ENCODE measurements around the gene KCNAB1.

Gene KCNAB1

DNA sequence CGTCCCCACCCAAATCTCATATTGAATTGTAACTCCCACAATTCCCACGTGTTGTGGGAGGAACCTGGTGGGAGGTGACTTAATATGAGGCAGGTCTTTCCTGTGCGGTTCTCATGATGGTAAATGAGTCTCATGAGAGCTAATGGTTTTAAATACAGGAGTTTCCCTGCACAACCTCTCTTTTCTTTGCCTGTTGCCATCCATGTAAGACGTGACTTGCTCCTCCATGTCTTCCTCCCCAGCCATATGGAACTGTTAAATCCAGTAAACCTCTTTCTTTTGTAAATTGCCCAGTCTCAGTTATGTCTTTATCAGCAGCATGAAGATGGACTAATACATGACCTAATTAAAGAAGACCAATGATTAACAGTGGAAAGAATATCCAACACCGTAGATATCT lies 377.9 kb downstream of the KCNAB1 start:
- no peak for DNase-seq

DNA sequence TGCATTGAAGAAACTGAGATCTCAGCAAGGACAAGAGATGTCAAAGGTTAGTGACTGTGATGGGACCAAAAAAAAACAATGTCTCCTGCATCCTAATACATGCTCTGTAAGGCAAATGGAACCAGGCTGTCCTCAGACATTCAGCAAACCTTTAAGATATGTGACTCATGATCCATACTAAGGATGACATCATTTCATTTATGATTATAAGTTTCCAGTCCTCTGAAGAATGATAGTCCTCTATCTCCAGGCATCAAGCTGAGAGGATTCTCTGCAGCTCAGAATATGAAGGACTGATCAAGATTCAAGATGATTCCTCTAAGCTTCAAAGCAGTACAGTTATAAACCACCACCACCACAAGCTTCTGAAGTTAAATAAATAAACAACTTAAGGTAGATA lies 386.9 kb downstream of the KCNAB1 start:
- no peak for DNase-seq

DNA sequence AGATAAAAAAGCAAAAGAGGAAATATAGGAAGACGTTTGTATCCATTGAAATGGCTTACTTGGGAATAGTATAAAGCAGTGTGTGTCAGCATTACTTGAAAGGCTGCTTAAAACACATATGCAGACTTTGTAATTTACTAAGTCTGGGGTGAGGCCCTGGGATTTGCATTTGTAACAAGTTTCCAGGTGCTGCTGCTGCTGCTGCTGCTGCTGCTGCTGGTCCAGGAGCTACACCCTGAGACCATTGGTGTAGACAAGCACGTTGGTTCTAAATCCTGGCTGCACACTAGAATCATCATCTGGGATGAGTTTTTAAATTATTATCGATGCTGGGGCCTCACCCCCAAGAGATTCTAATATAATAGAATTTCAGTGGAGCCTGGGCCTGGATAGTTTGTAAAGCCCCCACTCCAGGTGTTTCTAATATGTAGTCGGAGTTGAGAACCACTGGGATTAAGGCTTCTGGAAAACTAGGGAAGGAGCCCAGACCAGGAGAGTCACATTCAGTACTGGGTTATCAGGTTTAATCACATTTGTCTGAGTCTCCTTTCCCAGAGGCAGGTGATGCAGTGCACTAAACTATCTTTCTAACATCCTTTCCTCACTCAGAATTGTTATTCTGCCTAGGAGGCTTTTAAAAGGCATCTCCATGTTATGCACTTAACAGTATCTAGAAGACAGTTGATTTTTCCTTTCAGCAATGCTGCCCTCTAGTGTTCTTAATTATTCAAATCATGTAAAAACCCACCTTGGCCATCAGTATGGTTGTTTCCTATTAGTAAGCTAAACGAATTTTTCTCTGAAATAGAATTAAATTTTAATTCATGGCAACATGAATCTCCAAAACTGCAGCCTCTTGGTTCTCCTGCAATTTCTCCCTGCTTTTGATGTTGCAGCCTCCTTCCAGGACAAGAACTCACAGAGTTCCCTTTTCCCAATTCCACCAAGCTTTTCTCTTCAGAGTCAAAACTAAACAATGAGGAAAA lies 389.1 kb downstream of the KCNAB1 start:
- DNase-seq, result peak in 3 of 4 experiments; percentile 50 to 80 (median 69)

DNA sequence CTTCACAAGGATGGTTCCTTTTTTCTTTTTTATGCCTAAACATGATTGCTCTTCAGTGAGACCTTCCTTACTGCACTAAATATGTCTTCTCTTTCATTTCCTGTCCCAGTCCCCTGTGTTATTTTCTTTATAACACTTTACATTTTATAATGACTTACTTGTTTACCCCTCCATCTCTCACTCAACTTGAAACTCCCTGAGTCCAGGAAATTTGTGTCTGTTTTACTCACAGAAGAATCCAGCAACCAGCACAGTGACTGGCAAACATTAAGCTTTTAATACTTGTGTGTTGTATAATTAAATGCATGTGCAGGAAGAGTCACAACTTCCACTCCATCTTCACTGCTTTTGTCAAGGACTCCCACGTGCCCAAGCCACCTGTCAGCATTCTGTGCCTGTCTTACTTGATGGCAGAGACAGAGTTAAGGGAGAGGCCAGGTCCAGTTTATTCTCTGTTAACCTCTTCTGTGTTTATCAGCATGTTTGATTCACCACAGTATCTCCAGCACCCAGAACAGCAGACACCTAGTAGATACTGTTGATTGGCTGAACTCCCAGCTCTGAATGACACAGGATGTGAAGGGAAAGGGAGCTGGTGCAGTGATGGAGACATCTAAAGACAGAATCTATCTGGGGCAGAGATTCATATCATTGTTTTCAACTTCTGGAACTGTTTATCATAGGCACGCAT lies 391.8 kb downstream of the KCNAB1 start:
- DNase-seq, result no peak

DNA sequence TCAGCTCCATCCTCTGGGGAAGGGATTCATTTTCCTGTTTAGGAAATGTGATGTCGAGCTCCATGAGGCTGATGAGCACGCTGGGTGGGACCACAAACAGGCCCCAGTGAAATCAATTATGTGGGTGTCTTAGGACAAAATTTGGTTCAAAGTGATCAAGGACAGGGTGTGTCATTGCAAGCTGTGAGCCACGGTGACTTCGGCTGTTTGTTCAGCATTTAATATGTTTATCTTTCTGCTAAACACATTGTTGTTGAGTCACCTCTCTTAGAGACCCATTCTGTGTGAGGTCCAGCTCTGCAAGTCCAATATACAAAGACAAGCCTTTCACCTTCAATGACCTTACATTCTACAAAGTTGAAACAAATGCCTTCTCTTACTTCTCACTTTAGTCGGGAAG lies 393.2 kb downstream of the KCNAB1 start:
- DNase-seq, result no peak

DNA sequence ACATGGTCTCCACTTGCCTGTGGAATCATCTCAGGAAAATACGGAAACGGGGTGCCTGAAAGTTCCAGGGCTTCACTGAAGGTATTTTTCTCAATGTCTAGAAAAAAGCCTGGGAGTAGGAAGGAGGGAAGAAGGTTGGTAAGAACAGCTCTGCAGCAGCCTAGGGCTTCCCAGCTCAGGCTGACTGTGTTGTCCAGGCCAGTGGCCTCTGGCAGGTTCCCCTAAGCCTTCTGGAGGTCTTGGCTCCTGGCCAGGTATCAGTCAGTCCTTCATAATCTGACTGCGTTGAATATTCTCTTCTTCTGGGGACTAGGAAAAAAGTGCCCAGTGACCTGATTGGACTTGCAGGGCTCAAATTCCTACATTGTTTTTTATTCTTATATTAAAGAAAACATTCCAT lies 395.9 kb downstream of the KCNAB1 start:
- DNase-seq, result no peak

DNA sequence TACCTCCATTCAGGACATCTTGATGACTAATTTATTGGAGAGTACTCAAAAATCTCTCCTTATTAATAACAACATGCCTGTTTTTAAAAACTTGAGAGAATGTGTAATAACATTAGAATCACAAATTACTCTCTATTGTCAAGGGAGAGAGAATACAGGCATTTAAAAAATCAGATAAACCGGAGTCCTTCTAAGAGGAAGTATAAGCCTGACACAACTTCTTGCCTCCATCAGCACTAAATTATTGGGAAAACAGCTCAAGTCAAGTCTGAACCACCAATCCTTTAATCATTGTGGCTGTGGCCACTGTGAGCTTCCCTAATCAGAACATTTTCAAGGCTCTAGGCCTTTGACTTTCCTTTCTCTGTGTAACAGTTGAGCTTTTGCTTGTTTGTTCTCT lies 396.6 kb downstream of the KCNAB1 start:
- DNase-seq, result peak; percentile 58 to 80 (median 69)

DNA sequence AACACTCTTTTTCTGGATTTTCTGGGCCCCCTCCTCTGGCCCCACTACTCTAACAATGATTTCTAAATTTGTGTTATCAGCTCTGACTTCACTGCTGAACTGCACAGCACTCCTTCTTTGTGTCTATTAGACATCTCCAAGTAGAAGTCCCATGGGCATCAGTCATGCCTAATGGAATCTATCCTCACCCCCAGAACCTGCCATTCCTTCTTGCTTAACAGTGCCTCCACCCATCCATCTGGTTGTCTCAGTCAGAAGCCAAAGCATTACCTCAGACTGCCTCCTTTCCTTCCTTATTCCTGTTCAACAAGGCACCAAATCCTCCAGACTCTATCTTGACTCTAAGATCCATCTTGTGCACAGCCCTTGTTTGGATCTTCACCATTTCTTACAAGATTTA lies 398.3 kb downstream of the KCNAB1 start:
- DNase-seq, result peak in 1 of 4 experiments; percentile 31

DNA sequence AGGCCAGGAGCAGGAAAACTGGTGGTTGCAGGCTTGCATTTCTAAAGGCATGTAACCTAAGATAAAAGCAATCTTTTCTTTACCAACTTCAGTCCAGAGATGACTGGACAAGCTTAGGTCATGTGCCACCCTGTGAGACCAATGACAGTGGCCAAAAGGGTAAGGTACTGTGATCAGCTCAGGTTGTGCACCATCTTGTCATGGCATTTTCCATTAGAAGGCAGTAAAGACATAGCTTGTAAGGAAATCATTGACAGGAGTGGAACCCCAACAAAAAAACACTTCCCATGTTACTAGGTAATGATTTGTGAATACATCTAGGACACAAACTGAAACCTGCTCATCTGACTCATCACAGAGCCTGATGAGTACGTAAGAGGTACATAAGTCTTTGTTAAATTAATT lies 399.4 kb downstream of the KCNAB1 start:
- no peak for DNase-seq

DNA sequence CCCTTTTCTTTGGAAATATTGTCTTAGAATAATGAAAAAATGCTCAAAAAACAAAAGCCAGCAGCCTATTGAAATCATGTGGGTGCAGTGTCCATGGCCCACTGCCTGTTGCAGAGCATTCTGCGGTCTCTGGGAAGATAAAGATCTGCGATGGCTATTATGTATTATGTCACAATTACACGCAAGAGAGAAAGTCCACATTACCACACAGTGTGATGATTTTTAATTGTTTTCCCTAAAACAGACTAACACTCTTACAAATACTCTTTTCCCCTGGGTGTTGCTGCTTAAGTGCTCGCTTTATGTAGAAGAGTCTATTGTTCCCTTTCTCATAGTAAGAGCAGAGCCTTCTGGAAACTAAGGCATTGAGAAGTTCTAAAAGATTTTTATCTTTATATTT lies 402.3 kb downstream of the KCNAB1 start:
- DNase-seq, result no peak

DNA sequence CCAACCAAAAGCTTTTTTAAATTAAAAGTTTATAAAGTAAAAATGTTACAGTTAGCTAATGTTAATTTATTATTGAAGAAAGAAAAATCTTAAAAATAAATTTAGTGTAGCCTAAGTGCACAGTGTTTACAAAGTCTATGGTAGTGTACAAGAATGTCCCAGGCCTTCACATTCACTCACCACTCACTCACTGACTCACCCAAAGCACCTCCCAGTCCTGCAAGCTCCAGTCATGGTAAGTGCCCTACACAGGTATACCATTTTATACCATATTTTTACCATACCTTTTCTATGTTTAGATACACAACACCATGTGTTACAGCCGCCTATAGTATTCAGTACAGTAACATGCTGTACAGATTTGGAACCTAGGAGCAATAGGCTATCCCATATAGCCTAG lies 405.4 kb downstream of the KCNAB1 start:
- DNase-seq, result no peak

DNA sequence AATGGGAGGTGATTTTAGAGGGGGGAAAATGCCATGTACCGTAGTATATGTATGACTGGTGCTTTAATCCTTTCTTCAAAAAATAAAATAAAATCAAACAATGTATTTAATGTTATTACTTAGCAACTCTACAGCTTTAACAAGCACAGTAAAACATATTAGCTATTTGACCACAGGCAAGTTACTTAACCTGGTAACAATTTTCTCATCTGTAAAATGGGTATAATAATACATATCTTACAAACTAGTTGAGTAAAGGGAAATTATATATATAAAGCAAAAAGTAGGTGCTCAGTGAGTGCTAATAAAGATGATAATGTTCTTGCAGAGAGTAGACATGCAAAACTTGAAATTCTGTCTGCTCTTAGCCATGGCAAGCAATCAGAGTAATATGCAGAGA lies 406.7 kb downstream of the KCNAB1 start:
- DNase-seq, result no peak

DNA sequence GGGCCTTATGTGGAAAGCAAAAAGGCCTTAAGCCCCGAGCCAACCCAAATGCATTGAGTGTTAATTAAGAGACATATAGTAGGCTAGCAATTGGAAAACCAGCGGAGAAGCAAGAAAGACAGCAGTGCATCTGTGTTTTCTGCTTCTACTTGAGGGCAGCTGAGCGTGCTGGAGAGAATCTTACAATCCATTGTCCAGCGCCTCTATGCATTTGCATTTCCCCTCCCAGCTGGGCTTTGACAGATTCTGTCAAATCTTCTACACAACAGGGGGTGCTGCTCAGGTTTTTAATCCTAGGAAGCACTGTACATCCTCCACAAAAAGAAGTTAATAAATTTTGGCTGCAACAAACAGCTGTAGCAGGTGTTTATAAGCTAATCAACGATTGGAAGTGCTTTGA lies 410.6 kb downstream of the KCNAB1 start:
- DNase-seq, result no peak

DNA sequence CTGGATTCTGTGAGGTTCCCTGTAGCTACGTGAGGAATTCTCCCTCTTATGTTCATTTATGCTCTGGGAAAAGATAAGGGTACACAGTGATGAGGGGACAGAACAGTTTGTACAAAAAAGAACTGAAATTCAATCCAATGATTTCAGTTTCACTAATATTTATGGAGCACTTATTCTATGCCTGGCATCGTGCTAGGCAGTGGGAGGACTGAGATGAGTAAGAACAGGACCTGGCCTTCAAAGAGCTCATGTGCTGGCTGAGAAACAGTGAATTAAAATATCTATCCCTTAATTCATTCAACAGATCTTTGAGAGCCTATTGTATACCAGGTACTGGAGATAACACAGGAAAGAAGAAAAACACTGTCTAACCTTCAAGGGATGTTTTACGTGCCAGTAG lies 412.4 kb downstream of the KCNAB1 start:
- no peak for DNase-seq

DNA sequence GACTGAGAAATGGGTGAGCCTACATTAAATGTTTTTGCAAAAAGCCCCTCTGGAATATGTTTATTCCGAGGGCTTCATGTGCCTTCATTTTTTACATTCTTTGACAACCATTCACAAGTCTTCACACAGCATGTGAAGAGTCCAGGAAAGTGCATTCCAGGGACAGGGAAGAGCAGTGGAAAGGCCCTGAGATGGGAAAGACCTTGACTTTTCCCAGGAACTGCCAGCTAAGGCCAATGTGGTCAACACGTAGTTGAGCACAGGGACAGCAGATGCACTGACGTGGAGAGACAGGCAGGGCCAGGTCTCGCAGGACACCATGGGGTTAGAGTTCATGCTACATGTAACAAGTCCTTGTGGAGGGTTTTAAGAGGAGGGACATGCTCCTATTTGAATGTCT lies 412.8 kb downstream of the KCNAB1 start:
- no peak for DNase-seq

DNA sequence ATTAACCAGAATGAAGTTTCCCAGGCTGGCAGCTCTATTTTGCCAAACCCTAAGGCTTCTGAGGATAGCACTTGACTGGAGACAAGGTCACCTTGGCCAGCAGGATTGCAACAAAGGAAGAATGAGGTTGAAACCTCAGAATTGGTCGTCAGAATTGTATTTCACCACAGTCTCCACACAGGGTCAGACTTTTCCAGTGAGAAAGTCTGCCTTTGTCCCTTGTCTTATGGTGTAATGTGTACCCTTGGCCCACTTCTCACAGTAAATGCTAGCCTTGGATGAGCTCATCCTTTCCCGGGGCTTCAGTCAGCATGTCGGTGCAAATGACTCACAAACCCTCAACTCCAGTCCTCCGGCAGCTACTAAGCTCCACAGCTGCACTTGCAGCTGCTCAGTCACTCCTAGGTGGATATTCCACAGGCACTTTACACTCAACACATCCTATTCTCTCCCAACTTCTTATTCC lies 414.8 kb downstream of the KCNAB1 start:
- peak; percentile 87 to 96 (median 90) for DNase-seq

DNA sequence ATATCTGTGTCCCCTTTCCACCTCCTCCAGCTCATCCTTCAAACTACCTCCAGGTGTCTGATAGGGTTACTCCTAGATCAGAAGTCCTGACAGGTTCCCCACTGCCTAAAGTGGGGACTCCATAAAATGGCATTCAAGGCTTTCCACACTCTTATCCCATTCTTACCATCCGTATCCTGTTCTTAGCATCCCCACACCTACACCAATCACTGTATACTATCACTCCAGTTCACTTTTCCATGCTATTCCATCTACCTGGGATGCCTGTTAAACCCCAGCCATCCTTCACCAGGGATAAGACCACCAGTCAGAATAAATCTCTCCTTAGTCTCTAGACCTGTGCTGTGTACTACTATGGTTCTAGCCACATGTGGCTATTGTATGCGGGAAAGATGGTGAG lies 415.4 kb downstream of the KCNAB1 start:
- DNase-seq, result no peak

DNA sequence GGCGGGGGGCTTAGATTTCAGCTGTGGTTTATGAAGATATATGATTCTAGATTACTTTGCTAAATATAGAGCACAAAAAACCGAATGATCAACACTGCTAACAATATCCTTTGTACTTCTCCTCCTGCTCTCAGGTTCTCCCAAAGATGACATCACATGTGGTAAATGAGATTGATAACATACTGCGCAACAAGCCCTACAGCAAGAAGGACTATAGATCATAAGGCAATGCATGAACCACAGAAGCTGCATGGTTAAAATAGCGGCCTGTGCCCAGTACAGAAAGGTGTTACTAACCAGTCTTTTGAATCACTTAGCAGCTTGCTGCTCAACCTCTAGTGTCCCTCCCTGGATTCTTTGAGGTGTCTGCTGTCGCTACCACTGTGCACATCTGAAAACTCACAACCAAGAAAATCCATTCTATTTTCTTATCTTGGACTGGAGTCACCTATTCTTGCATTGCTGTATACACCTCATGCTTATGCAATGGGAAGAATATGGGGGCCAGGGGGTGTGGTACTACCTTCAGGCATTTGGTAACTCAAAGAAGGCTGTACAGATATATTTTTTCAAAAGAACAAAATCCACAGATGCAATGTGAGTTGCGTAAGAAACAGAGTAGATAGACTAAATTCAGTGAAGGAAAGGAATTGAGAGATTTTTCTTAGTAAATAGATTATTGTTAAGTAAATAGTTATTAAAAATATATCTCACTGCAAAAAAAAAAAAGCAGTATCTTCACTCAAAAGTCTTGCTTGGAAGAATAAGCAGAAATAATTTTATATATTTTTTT lies 416.3 kb downstream of the KCNAB1 start:
- DNase-seq, result peak in 1 of 4 experiments; percentile 34

DNA sequence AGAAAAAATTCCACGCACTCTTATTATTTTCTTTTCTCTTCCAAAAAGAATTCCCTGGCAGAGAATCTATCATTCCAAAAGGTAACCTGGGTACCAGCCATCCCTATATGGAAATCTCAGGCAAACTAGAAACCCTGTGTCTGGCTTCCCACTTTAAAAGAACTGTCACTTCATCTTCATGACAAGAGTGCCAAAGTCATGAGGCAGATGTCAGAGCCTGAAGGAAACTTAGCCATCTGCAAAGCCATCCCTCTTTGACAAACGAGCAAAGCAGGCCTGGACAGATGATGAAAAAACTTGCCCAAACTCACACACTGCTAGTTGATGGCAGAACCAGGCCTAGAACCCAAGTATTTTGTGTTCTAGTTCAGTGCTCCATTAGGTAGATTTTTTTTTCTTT lies 418.7 kb downstream of the KCNAB1 start:
- no peak for DNase-seq

DNA sequence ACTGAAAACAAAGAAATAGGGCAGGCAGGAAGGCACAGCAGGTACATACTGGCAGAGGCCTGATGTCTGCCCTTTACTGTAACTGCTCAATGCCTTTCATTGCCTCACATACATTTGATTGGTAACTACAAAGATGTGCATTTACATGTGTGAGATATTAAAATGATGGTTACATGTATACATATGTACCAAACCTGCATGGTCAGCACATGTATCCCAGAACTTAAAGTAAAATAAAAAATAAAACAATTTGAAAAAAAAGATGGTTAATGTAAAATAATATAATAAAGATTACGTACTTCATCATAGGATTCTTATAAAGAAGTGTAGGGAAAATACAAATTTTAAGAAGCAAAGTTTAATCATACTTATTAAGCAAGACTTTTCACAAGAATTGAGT lies 419.4 kb downstream of the KCNAB1 start:
- DNase-seq, result no peak

DNA sequence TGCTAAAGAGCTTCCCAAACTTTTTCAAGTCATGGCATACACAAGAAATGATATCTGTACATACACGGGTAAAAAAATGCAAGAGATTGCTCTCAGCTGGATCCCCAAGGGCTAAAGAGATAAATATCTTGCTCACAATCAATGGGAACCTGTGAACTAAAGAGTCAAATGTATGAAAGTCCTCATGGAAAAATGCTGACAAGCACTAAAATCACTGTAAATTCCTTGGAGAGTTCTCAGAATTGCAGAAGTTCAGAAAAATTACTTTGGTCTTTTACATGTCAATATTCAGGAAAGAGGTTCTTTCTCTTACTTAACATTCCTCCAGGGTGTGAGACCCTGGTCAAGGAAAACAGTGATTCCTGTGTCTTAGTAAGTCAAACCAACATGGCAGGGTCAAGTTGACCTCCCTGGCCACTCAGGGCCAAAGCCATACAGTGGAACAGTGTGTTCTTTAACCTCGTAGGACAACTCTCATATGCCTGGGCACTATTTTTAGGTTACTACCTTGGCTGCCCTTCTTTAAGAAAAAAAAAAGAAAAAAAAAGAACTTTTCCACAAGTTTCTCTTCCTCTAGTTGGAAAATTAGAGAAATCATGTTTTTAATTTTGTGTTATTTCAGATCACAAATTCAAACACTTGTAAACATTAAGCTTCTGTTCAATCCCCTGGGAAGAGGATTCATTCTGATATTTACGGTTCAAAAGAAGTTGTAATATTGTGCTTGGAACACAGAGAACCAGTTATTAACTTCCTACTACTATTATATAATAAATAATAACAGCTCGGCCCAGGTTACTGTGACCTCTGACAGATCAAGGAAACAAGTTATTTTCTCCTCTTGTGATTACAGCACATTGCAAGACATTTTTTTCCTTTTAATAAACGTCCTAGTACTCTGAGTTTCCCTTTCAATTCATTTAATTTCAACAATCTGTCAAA lies 422.0 kb downstream of the KCNAB1 start:
- DNase-seq, result no peak

DNA sequence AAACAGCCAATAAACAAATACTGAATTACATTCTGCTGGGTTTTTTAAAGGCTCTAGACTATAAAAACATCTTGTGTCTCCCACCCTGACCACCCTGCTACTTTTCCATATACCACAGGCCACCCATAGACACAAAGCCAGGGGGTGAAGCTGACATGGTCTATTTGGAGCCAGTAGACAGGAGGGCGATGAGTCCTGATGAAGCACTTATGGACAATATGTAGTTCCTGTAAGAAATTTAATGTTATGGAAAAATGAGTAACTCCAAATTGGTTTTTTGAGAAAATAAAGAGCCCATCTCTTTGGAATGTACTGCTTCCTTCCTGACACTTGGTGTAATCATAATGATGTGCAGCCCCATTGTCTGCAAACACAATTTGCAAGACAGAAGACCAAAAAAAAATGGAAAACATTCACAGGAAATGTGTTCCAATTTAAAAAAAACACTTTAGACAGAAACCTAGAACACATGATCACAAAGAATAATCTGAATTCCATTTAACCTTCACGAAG lies 422.7 kb downstream of the KCNAB1 start:
- DNase-seq, result no peak

All from suppressor macrophage (primary cell).